Neutrophil (primary cell): Measurements from ENCODE around the gene ROBO2.

Source experiments
- H3K27ac ChIP-seq: fragments of 200-600 bp; sonication (generic); 2 replicates; pipeline ENCODE4 v1.5.1; 2016; ENCODE audit warnings: mild to moderate bottlenecking, moderate library complexity
- H3K27me3 ChIP-seq: fragments of 200-600 bp; sonication (generic); 2 replicates; pipeline ENCODE4 v1.6.0; 2016; ENCODE audit warnings: mild to moderate bottlenecking
- H3K36me3 ChIP-seq: fragments of 200-600 bp; sonication (generic); 2 replicates; pipeline ENCODE4 v1.5.1; 2017
- H3K4me1 ChIP-seq, 2 experiments: fragments of 200-600 bp in 1 of 2; sonication (generic) in 1 of 2; 1 replicate in 1 of 2; 2 replicates in 1 of 2; pipeline versions ENCODE4 v1.5.1 to v1.6.1; 2013 to 2016; ENCODE audit warnings: low read depth in 1 of 2, low read length in 1 of 2, mild to moderate bottlenecking in 1 of 2, moderate library complexity in 1 of 2; ENCODE audit not compliant: control insufficient read depth in 1 of 2, insufficient read depth in 1 of 2
- H3K4me3 ChIP-seq, 2 experiments: fragments of 200-600 bp in 1 of 2; sonication (generic) in 1 of 2; 1 replicate in 1 of 2; 2 replicates in 1 of 2; pipeline ENCODE4 v1.5.1; 2013 to 2016; ENCODE audit warnings: low read depth in 1 of 2, low read length in 1 of 2, mild to moderate bottlenecking in 1 of 2, moderate library complexity in 1 of 2
- H3K9me3 ChIP-seq: fragments of 200-600 bp; sonication (generic); 2 replicates; pipeline ENCODE4 v1.5.1; 2016
- CTCF ChIP-seq: fragments of 200-600 bp; sonication (generic); IDR thresholded peaks from 2 replicates; pipeline ENCODE4 v1.5.1; 2016; ENCODE audit warnings: antibody characterized with exemption

Gene ROBO2

GRCh38 chr3:77506384-77506783 is 466.5 kb downstream of the ROBO2 start:
- Histone ChIP-seq H3K9me3 (no peaks in the 10 kb centered on the region), H3K36me3 (no peaks in the 10 kb centered on the region), H3K4me3 (no peak overlapping the region), H3K4me1 (no peaks in the 10 kb centered on the region), H3K27ac (no peak overlapping the region), H3K27me3 (no peaks in the 10 kb centered on the region)
- no peak for TF ChIP-seq CTCF

- H3K36me3 ChIP-seq = no peaks in the 10 kb centered on the region
Observed at GRCh38 chr3:77513542-77513941, 473.6 kb downstream of the ROBO2 start.

GRCh38 chr3:77514766-77515165 is 474.9 kb downstream of the ROBO2 start:
- H3K36me3 ChIP-seq = no peaks in the 10 kb centered on the region

More at GRCh38 chr3:77513542-77513941, 473.6 kb downstream of the ROBO2 start:
- no peaks in the 10 kb centered on the region for H3K4me1 ChIP-seq
- no peaks in the 10 kb centered on the region for H3K27me3 ChIP-seq
- no peak overlapping the region for H3K4me3 ChIP-seq
- TF ChIP-seq CTCF = no peak
- no peaks in the 10 kb centered on the region for H3K9me3 ChIP-seq
- no peak overlapping the region for H3K27ac ChIP-seq

GRCh38 chr3:77524463-77524862 is 484.6 kb downstream of the ROBO2 start:
- H3K4me3 ChIP-seq = no peak overlapping the region
- H3K4me1 ChIP-seq = no peaks in the 10 kb centered on the region
- H3K9me3 ChIP-seq = no peaks in the 10 kb centered on the region
- no peak overlapping the region for H3K27ac ChIP-seq
- H3K27me3 ChIP-seq = no peaks in the 10 kb centered on the region
- no peaks in the 10 kb centered on the region for H3K36me3 ChIP-seq
- TF ChIP-seq CTCF = no peak

More at GRCh38 chr3:77514766-77515165, 474.9 kb downstream of the ROBO2 start:
- no peaks in the 10 kb centered on the region for H3K4me1 ChIP-seq
- no peak for TF ChIP-seq CTCF
- H3K27me3 ChIP-seq = no peaks in the 10 kb centered on the region
- no peak overlapping the region for H3K27ac ChIP-seq
- no peak overlapping the region for H3K4me3 ChIP-seq
- no peaks in the 10 kb centered on the region for H3K9me3 ChIP-seq

- H3K4me3 ChIP-seq = no peak overlapping the region
- no peaks in the 10 kb centered on the region for H3K4me1 ChIP-seq
- H3K36me3 ChIP-seq = no peaks in the 10 kb centered on the region
- no peaks in the 10 kb centered on the region for H3K27me3 ChIP-seq
- H3K27ac ChIP-seq = no peak overlapping the region
- H3K9me3 ChIP-seq = no peaks in the 10 kb centered on the region
- no peak for TF ChIP-seq CTCF
Observed at GRCh38 chr3:77524946-77525682, 485.2 kb downstream of the ROBO2 start.
